NCI-H1694 (cell line): ENCODE data around the gene SLC44A4.
"Not testable (repeated sequence)": the region's sequence is repeated elsewhere in the genome, so short reads cannot be mapped to it uniquely, and the experiment has no call there.

ENCODE experiments used
- DNase-seq: peaks from one replicate; lab custom pipeline; 2025; lab: John Stamatoyannopoulos, UW

Gene SLC44A4

DNA sequence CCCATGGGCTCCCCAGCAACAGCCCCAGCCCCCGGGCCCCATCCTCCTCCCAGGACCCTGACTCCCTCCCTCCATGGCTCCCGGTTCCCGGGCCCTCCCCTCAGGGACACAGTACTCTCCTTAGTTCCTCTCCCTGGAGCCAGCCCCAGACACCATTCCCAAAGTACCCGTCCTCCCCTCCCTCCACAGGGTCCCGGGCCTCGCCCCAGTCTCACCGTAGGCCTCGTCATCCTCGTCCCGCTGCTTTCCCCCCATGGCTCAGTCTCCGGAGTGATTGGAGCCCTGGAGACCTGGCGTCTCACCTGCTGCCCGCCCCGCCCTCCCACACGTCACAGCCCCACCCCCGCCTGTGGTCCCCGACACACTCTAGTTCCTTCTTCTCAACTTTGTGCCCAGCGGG is at the start of gene SLC44A4:
Gene SLC44A4 (minus strand): TSS at position 272 of the 400 bp plus-strand sequence. CDS start 17 bp downstream, at position 255.
- DNase-seq, result no peak

DNA sequence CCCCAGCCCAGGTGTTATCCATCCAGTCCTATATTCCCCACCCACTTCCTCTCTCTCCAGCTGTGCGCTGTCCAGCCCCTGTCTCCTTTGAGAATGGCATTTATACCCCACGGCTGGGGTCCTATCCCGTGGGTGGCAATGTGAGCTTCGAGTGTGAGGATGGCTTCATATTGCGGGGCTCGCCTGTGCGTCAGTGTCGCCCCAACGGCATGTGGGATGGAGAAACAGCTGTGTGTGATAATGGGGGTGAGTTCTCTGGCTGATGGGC is 49.8 kb upstream of the SLC44A4 start:
- no peak for DNase-seq

DNA sequence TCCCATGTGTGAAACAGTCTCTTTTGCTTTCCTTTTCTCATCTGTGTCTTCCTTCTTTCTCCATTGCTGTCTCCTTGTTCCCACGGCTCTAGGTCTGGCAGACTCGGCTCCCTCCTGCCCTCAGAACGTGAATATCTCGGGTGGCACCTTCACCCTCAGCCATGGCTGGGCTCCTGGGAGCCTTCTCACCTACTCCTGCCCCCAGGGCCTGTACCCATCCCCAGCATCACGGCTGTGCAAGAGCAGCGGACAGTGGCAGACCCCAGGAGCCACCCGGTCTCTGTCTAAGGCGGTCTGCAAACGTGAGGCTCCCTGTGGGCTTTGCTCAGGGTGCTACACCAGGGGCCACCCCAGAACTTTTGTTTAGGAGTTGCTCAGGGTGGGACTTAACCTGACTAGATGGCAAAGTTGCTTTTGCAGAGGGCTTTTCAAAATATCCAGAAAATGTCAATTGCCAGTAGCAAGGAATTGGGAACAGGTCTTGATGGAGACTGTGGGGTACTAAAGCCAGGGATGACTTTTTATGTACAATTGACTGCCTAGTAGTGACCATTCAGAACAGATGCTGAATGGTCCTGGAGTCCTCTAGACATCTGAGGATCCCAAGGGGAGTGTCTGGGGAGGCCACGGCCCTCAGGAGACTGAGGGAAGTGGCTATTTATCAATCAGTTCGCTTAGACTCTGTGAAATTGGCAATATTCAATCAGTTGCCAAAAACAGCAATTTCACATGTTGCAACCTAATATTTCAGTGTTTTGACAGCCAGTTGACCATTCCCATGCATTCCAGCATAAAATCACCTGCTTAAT is 49.3 kb upstream of the SLC44A4 start:
- no peak for DNase-seq

DNA sequence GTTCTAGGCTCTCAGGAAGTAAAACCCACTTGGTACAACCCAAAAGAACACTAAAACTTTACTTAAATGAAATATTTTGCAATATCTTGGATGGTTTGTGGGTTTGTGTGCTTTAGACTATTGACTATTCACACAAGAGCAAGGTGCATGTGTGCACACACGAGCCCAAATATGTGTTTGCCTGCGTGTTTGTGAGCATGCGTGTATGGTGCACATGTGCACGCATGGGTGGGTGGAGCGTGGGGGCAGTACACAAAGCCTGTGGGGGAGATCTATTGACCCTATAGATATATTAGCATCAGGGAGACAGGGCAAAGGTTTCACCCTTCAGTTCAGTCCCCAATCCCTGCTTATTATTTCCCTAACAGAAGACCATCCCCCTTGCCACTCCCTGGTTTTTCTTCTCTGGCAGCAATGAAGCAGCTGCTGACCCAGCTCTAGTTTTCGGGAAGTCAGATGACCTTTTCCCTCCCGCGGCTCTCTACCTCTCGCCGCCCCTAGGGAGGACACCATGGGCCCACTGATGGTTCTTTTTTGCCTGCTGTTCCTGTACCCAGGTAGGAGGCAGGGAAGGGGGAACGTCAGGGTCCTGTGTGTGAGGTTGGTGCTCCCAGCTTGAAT is 48.6 kb upstream of the SLC44A4 start, which contains the start of gene C2:
Gene C2 (plus strand): TSS at position 476 of the 621 bp plus-strand sequence. CDS start 36 bp downstream, at position 512.
- DNase-seq, result no peak

DNA sequence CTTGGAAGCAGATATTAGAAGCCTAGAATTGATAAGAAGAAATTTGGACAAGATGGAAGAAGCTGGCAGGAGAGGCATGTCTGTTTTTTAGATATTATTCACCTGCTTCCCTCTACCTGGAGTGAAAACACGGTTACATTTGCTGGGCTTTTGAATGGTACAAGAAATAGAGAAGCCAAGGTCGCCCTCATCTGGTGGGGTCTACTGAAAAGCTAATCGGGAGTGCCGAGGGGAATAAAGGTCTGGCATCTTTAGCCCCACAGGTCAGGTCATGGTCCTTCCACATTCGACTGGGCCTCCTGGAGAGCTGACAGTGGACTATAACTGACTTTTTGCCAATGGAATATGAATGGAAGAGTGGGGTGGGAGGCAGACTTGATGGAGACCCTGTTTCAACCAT is 44.1 kb upstream of the SLC44A4 start:
- DNase-seq, result no peak

DNA sequence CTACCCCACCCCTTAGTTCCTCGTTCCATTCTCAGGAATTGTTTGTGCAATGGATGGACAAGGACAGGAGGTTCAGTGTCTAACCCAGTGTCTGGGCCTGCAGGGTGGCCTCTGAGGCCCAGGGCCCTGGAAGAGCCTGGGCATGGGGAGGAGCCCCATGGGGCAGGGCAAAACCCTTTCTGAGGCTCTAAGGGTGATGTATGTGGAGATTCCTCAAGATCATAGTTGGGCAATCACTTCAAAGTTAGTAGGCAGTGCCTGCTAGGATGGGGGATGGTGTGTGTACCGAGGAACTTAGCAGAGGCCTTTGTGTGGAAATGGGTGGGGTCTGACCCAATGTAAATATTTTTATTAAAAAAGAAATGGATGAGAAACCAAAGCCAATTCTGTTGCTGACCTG is 42.0 kb upstream of the SLC44A4 start:
- no peak for DNase-seq

DNA sequence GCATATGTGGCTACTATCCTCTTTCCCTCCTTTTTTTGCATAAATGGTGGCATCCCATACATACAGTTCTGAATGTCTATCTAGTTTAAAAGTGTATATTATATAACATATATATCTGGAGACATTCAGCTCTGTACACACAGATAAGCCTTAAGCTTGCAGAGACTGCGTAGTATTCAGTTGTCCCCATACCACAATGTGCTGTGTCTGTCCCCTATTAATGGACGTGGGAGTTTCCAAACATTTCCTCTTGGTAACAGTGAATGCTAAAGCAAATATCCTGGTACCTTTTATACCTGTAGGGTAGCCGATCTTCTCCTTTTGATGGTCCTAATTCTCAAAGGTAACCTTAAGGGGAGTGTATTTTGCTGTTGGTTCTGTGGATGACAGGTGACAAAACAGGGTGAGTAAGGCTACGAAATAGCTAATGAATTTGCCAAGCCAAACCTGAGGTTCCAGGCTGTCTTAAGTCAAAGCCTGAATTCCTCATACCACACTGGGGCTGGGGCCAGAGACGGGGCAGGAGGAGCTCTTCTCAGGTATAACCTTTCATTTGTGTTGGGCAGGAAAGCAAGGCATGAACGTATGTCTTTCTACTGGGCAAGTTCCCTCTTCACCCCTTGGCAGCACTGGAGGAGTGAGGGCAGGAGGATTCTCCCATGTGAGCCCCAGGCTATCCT is 41.0 kb upstream of the SLC44A4 start:
- no peak for DNase-seq

DNA sequence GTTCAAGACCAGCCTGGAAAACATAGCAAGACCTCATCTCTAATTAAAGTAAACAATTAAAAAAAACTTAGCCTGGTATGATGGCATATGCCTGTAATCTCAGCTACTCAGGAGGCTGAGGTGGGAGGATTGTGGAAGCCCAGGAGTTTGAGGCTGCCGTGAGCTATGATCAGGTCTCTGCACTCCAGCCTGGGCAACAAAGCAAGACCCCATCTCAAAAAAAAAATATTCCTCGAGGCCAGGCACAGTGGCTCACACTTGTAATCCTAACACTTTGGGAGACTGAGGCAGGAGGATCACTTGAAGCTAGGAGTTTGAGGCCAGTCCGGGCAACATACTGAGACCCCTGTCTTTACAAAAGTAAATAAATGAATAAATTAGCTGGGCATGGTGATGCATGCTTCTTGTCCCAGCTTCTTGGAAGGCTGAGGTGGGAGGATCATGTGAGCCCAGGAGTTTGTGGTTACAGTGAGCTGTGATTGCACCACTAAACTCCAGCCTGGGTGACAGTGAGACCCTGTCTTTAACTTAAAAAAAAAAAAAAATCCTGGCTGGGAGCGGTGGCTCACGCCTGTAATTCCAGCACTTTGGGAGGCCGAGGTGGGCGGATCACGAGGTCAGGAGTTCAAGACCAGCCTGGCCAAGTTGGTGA is 39.4 kb upstream of the SLC44A4 start:
- DNase-seq, result no peak

DNA sequence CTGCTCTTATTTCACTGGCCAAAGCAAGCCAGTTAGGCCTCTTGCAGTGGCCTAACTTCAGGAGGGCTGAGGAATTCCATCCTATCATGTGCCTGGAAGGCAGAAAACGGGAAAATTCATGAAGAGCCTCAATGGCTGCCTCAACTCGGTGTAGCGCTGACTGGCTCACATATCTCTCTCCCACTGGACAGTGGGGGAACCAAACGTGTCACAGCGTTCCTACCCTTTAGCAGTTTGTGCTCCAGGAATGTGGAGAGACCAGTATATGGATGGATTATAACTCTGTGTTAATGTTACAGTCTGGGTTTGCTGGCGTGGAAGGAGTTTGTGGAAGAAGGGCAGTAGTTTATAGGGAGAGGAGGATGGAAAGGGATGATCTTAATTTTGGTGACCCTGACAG is 37.0 kb upstream of the SLC44A4 start:
- DNase-seq, result no peak

DNA sequence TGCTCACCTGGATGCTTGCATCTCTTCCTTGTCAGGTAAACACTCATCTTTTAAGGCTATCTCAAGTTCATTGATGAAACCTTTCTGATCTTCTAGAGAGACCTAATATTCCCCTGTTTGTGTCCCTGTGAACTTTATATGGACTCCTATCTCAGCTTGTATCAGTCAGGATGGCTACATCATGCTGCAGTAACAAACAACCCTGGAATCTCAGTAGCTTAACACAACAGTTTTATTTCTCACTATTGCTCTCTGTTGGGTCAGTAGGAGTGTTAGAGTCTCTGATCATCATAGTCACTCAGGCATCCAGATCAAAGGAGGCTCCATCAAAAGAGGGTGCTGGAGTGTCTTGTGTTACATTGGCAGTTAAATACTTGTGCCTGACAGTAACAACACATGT is 36.6 kb upstream of the SLC44A4 start:
- DNase-seq, result no peak

DNA sequence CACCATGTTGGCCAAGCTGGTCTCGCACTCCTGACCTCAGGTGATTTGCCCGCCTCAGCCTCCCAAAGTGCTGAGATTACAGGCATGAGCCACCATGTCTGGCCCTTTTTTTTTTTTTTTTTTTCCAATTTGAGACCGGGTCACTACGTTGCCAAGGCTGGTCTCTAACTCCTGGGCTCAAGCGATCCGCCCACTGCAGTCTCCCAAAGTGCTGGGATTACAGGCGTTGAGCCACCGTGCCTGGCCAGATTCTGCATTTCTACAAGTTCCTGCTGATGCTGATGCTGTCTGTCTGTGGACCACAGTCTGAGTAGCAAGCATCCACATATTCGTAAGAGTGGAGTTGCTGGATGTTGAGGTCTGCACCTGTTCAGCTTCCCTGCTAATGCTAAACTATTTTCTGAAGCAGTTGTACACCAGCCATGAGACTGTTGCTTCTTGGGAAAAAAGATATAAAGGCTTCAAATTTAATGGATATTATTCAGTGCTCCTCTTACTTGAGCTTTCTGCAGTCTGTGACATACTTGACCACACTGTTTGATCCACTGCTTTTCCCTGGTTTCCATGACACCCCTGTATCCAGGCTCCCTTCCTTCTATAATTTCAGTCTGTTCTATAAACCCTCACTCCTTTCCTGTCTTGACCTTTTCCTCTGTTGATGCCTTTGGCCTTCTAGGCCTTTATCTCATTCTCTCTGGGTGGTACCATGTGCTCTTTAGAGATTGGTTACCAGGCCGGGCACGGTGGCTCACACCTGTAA is 33.2 kb upstream of the SLC44A4 start:
- no peak for DNase-seq

DNA sequence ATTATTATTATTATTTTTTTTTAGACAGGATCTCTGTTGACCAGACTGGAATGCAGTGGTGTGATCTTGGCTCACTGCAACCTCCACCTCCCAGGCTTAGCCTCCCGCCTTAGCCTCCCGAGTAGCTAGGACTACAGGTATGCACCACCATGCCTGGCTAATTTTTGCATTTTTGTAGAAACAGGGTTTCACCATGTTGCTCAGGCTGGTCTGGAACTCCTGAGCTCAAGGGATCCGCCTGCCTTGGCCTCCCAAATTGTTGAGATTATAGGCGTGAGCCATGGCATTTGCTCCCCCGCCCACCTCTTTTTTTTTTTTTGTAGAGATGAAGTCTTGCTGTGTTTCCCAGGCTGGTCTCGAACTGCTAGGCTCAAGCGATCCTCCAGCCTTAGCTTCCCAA is 30.5 kb upstream of the SLC44A4 start:
- not testable (repeated sequence) for DNase-seq

DNA sequence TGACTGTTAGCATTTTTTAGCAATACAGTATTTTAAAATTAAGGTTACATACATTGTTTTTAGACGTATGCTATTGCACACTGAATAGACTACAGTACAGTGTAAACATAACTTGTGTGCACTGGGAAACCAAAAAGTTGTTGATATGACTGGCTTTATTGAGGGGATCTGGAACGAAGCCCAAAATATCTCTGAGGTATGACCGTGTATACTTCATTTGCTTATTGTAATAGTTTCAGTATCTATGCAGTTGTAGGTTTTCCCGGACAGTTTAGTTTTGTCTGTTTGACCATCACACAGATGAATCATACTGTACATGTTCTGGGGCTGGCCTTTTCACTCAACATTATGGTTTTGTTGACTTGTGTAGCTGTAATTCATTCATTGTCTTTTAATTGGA is 30.0 kb upstream of the SLC44A4 start:
- DNase-seq, result no peak

DNA sequence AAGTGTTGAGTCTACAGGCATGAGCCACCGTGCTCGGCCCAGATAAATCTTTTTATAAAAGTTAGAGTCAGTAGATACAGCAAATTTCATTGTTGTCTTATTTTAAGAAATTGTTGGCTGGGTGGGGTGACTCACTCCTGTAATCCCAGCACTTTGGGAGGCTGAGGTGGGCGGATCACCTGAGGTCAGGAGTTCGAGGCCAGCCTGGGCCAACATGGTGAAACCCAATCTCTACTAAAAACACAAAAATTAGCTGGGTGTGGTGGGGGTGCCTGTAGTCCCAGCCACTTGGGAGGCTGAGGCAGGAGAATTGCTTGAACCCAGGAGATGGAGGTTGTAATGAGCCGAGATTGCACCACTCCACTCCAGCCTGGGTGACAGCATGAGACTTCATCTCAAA is 29.5 kb upstream of the SLC44A4 start:
- DNase-seq, result not testable (repeated sequence)

DNA sequence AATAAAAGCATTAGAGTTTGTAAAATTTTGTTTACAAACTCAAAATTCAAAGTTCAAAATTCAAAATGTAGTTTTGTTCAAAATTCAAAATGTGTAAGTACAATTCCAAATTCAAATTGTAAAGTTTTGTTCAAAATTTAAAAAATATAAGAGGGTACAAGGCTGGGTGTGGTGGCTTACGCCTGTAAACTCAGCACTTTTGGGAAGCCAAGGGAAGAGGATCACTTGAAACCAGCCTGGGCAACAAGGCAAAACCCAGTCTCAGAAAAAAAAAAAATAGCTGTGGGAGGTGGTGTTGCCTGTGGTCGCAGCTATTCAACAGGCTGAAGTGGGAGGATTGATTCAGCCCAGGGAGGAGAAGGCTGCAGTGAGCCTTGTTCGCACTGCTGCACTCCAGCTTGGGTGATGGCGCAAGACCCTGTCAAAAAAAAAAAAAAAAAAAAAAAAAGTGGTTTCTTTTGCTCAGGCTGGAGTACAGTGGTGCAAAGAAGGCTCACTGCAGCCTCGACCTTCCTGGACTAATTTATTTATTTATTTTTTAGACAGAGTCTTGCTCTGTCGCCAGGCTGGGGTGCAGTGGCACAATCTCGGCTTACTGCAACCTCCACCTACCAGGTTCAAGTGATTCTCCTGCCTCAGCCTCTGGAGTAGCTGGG is 28.5 kb upstream of the SLC44A4 start:
- DNase-seq, result no peak

DNA sequence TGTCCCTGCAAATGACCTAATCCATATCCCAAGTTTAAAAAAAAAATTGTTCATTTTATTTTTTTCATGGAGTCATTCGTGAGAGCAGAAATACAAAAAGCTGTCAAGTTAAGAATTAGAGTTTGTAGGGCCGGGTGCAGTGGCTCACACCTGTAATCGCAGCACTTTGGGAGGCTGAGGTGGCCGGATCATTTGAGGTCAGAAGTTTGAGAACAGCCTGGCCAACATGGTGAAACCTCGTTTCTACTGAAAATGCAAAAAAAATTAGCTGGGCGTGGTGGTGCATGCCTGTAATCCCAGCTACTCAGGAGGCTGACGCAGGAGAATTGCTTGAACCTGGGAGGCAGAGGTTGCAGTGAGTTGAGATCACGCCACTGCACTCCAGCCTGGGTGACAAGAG is 27.9 kb upstream of the SLC44A4 start:
- not testable (repeated sequence) for DNase-seq

DNA sequence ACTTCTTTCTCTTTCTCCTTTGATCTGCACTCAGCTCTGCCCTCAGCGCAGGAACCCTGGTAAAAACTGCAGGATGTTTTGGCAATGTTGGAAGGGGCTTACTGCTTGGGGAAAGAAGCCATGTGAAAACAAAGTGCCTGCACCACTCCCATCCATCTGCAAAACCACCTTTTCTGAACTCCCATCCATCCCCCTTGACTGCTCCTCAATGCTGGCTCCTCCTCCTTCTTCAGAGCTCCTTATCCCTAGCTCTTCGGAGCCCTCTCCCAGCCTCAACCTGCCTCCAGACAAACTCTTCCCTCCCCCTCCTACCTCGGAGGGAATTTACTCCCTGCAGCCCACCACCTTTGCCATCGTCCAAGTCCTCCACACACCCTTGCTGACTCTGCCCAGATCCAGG is 27.3 kb upstream of the SLC44A4 start:
- no peak for DNase-seq

DNA sequence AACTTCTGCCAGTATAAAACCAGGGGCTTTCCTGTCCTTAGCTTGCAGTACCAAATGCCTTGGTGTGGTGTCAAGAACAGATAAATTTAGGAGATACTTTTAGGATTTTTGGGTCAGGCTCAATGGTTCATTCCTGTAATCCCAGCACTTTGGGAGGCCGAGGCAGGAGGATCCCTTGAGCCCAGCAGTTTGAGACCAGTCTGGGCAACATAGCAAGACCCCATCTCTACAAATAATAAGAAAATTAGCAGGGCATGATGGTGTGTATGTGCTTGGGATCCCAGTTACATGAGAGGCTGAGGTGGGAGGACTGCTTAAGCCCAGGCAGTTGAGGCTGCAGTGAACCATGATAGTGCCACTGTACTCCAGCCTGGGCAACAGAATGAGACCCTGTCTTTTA is 26.2 kb upstream of the SLC44A4 start:
- DNase-seq, result no peak

DNA sequence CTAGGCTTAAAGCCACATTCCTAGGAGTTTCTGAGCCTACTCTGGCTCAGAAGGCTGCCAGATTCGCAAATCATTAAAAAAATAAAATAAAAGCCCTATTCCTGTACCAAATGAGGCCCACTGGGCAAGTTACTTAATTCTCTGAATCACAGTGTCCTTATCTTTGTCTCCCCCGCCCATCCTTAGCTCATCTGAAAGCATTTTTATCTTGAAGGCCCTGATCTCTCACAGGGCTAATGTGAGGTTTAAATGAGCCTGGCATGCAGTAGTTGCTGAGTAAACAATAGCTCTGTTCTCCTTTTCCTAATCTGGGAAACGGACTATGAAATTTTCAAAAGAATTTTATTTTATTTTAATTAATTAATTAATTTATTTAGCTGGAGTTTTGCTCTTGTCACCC is 25.2 kb upstream of the SLC44A4 start:
- no peak for DNase-seq

DNA sequence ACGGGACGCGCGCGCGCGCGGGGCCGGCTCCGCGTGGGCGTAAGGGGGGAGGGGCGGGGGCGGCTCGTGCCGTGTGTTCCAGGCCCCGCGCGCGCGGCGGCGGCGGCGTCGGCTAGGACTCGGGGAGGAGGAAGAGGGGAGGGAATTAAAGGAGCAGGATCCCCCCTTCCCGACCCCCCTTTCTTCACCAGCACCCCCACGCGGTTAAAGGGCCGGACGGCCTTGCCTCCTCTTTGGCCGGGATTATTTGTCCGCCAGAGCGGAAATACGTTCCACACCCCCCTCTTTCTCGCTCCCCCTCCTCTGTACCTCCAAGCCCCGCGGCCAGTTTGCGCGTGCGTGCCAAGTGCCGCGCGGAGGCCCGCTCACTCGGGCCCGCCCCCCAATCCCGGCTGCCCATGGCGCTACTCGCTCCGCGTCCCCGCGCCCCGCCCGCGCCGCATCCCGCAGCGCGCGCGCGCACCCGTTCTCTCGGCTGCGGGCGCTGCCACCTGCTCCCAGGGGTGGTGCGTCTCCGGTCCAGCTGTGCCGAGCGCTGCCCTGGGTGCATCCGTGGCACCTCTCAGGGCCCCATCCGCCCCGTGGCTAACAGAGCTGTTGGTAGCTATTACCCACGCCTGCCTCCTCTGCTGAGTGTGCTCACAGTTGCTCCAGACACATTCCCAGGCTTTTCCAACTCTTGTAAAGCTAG is 23.3 kb upstream of the SLC44A4 start, which contains the start of gene ZBTB12:
Gene ZBTB12 (minus strand): TSS at position 134 of the 691 bp plus-strand sequence. CDS start 781 bp downstream, outside the sequence.
- DNase-seq, result peak; percentile 62
